Stimulated activated CD8-positive, alpha-beta memory T cell treated with anti-CD3 and anti-CD28 coated beads, Interleukin-15, amount 100 ng/mL, for 4 hours (primary cell): ENCODE measurements around the gene SYP.
A peak's percentile ranks its signal among the peaks of the same experiment; 100 is the strongest.
"Not testable (repeated sequence)": the region's sequence is repeated elsewhere in the genome, so short reads cannot be mapped to it uniquely, and the experiment has no call there.

Experiments
- DNase-seq, 2 donors: peaks; one replicate each; pipeline ENCODE4 v3.0.0-alpha.2; 2020; ENCODE audit warnings: low read depth in 2 of 2

SYP gene

DNA sequence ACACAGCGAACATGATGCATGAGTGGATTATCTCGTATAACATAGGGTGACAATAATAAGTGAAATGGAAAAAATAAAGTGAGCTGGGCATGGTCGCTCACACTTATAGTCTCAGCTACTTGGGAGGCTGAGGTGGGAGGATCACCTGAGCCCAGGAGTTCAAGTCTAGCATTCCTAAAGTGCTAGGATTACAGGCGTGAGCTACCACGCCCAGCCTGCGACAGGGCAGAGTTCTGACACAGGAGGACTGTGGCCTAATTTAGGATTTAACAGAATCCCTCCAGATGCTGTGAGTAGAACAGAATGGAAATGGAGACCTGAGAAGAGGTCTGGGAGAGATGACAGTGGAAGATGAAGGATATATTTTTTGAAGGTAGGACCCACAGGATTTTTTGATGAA is 10.4 kb downstream of the SYP start:
- DNase-seq, result no peak

DNA sequence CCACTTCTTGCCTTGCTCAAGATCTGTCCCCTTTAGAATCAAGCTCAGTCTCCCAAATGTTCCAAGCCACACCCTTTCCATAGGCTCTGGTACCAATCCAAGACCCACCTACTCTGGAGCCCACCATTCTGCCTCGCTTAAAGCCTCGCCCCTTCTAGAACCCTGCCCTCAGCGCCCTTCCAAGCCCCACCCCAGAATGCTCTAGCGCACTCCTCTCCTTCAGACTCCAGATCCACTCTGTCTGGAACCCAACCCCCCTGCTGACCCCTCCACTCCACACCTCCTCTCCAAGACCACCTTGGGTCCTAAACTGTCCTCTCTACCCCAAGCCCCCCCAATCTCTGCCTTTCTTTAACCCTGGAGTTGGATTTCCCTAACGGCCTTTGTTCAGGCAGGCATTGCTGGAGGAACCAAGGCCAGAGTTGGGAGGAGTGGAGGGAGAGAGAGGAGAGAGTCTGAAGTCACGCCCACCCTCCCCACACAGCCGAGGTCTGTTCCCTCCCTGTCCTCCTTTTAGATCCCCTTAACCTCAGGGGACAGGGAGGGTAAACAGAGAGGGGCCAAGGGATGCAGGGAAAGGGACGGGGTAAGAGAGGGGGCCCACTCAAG is 11.4 kb downstream of the SYP start:
- no peak for DNase-seq

DNA sequence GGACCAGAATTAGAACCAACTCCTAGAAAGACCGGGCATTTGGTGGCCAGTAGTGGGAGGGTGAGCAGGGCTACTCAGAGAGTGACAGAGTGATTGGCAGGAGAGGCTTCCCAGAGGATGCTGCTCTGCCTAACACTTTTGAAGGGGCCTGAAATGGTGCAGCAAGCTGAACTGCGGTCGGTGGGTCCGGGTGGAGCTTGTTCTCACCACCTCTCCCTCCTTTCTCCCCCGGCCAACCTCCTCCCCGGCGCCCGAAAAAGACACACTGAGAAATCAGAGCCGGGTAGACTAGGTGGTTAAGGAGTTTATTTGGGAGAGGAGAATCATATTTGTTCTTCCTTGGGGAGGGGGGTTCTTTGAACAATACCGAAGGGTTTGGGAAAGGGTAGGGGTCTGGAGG is 12.5 kb downstream of the SYP start:
- DNase-seq, result no peak

DNA sequence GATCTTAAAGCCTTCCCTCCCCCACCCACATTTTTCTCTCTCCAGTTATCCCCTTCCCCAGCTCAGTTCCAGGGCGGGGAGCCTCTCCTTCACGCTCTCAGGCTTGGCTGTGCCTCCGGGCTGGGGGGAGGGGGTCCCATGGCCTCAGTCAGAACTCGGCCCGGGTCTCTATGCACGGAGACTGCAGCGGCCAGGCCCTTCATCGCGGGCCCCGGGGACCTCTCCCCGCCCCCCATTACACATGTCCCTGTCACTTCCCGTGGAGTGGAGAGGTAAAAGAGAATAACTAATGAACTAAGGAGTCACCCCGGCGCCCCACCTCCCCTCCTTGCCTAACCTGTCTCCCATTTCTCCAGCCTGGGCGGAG is 13.0 kb downstream of the SYP start:
- DNase-seq, result no peak

DNA sequence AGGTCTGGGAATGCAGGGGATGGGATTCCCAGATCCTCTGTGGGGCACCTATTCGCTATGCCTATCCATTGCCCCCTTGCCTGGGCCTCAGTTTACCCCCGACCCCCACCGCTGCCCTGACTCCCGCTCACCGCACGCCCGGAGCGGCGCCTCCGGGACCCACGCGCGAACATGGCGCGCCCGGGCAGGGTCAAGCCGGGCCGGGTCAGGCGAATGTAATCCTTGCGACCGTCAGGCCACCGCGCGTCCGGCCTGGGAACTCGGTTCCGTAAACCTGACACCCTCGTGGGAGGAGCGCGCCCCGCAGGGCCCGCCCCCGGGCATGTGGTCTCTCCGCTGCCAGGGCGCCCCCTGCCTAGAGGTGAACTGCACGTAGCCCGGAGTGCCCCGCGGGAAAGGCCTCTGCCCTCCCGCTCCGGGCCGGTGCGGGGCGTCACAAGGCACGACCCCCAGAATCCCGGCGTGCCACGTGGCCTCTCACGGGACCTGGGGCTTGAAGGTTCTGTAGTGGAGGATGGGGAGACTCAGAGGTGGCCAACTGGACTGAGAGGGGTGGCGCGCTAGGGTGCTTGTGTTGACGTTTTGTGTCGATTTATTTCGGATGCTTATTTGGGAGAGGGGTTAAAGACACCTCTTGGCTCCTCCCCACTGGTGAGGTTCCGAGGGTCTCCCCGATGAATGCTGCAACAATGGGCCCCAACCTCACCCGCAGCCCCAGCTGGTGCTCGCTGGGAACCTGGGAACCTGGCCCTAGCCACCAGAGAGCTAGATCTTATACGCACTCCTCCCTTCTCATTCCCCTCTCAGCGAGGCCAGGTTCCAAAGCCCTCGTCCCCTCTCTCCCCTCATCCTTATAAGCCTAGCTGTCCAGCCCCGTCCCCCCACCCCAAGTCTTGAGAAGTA is 13.6 kb downstream of the SYP start, which contains the start of gene PRICKLE3:
TSS of gene PRICKLE3 (minus strand) at position 249 of the 903 bp plus-strand sequence. CDS start at position 173, 76 bp downstream.
- peak in 1 of 2 donors; percentile 53 for DNase-seq

DNA sequence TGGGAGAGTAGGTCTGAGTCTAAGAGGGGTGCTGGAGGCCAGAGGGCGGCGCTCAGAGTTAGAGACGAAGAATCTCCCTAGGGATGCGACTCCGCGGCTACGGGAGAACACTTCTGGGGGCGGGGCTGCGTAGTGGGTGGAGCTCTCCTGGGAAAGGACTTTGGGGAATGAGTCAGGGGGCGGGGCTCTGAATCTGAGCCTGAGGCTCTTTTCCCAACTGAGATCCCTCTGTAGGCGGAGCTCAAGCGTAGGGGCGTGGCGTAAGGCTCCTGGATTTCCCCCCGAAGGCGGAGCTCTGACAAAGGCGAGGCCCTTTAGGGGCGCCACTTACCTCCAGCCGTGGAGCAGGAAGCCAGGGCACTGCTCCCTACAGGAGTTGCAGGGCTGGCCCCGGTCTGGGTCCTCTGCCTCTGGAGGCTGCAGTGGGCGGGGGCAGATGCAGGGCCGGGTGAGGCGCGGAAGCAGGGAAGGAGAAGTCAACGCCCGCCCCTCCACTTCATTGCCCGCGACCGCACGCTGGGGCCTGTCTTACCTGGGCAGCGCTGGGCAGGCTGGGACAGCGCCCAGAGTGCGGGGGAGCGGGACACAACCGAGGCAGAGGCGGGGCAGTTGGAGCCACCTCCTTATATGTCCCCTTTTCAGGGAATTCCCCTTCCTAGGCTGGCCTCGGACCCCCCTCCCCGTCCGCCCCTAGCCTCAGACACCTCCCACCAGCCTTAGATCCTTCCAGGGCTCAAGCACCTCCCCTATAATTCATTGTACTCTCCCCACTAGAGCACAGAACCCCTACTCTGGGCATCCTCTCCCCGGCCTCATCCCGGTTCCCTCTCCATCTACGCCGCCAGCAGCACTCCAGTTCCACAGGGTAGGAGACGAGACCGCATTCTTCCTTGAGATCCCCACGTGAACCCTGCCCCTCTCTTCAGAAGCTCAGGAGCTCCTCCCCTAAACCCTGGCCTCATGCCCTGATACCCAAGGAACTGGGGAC is 15.4 kb downstream of the SYP start:
- DNase-seq, result no peak

DNA sequence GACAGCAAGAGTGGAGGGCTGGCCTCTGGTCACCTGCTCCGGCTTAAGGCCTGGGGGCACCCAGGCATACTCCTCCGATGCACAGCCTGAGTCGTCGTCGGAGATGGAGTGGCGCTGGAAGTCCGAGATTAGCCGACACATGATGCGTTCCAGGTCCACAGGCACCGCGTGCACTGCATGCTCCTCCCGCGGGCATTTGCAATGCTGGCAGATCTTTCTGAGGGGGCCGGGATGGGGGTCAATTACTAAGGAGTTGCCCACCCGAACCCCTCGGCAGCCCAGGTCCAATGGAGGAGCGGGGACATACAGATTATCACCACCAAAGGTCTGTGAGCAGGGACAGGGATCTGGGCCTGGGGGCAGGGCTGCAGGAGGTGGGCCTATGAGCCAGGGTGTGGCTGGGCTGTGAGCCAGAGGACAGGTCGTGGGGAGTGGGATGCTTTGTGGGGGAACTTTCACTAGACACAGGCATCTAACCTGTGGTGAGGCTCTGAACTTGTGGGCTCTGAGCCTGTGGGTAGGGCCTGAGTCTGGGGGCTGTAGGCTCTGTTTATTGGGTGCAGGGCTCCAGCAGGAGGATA is 16.2 kb downstream of the SYP start:
- DNase-seq, result no peak

DNA sequence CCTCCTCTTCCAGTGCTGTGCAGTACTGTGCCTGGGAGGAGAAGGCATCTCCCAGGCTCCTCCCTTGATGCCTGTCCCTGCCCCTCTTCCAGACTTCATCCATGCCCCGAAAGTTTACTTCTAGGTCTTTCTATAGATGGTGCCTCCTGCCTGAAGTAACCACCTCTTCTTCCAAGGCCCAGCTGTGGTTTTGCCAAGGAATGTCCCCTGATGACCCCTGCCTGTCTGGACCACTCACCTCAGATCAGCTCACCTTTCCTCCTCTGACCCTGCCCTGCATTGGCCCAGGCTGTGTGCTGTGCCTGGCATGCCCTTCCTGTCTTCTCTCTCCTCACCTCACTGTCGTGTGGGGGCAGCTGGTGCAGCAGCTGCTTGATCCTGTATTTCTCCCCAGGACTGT is 20.6 kb downstream of the SYP start:
- no peak for DNase-seq

DNA sequence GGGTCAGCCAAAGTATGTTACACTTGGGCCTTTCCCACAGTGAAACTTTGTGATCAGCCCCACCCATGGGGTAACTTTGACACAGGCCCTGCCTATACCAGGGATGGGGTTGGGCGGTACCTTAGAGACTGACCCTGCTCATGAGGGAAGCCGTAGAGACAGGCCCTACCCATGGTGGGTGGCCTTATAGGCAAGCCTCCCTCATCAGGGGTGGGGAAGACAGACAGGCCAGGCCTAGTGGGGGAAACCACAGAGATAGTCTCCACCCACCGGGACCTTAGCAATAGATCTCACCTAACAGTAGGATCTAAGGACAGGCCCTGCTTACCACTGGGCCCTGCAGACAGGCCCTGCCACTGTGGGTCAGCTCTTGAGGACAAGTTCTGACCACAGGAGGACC is 21.5 kb downstream of the SYP start:
- DNase-seq, result no peak

DNA sequence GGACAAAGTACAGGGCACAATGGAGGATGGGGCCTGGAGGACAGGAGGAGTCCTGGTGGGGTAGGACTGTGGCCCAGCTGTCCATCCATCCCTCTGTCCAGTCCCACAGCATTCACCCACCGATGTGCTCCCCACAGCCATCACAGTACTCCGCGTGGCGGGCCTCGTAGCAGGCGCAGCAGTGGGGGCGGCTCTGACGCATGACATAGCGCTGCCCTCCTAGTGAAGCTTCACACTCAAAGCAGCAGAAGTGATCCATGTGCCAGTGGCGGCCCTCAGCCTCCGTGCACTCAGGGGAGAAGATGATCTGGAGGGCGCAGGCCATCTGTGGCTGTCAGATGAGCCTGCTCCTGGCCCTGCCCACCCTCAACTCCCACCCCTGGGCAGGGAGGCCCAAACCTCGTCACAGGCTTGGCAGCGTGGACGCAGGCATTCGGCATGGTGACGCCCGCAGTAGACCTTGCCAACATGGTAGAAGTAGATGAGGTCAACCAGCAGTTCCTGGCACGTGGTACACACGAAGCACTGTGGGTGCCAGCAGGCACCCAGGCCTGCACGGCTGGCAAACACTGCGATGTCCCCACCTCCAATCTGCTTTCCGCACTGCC is 22.0 kb downstream of the SYP start:
- DNase-seq, result no peak

DNA sequence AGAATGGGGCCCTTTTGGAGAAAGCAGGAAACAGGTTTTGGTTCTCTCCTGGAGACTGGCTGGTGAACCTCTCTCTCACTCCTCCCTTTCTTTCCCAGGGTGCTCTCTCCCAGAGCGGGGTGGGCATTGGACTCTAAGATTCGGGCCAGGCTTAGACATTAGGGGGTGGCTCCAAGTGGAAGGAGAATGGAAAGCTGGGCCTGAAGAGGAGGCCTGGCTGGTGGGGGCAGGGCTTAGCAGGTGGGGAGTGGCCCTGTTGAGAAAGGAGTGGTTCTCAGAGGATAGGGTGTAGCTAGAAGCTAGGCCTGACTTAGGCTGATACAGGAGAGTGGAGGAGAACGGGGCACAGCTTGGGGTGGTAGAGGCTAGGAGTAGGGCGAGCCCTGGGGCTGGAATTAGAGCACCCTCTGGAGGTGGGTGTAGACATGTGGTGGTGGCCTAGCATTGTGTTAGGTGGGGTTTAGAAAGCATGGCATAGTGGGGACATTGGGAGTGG is 22.6 kb downstream of the SYP start:
- no peak for DNase-seq

DNA sequence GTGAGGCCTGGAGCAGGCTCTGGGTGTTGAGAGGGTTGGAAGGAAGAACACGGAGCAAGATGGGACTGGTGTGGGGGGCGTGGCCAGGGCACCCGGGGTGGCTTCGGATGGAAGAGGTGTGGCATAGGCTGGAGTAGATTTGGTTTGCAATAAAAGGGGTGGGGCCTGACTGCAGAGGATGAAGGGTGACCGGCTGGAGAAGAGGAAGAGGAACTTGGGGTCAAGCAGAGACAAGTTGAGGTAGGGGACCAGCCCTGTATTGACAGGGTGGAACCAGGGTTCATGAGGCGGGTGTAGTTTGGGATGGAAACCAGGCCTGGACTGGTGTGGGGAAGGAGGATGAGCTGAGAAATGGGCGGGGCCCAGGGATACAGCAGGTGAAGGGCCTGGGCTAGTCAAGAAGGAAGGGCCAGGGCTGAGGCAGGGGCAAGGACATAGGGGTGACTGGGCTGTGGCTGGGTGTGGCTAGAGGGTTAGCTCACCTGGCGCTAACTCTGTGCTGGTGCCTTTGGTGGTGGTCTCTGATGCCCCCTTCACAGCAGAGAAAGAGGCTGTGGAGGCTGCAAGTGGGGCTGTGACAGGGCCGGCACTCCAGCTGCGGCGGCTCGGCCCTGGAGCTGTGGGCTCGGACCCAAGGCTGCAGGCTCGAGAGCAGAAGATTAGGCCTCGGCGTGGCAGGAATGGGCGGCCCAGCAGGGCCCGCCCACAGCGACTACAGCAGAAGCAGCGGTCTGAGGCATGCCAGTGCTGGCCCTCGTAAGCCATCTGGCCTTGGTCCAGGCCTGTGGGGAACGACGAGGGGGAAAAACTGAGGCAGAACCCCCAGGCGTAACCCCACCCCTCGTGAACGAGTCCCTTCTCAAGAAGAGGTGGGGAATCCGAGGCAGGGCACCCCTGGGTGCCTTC is 23.3 kb downstream of the SYP start:
- DNase-seq, result no peak

DNA sequence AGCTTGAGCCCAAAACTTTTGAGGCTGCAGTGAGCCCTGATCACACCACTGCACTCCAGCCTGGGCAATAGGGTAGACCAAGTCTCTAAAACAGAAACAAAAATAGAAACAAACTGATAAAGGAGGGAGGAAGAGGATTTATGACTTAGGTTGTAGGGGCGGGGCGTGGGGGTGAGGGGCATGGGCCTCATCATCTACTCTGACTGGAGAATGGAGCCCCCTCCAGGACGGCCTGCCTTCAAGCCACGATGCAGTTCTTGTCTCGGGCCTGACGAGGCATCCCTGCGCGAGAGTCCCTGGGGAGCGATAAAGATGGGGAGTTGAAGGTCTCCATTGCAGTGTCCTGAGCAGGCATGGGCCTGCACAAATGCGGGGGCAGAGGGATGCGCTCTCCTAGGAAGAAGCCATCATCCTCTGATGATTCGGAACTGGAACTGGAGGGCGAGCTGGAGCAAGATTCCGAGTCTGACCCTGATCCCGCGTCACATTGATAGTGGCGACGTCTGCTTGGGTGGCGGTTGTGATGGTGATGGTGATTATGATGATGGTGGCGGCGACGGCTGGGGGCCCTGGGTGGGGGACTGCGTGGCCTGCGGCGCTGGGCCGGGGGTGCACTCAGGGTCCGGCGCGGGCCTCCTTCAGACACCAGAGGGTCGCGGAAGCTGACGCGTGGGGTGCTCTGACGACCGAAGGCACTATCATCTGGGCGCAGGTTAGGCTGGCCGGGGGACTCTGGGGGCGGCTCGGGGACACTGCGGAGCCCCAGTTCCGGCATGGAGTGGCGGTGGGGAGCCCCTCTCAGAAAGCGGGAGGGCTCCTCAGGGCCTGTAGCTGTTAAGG is 24.3 kb downstream of the SYP start:
- DNase-seq, result no peak

DNA sequence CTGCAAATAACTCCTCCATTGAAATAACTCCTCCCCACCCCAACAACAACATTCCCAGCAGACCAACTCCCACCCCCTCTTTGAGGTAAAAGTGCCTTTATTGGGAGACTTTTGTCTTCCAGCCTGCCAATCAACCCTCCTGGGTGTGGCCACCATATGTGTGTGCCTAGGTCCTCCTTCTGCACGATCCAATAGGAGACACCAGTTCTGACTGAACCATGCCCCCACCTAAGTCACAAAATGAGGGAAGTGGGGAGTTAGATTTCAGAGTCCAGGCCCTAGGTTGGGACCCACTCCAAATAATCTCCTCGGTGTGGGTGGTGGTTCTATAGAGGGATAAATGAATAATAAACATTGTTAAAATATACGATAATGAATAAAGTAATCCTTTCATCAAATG is 25.3 kb downstream of the SYP start:
- DNase-seq, result no peak

DNA sequence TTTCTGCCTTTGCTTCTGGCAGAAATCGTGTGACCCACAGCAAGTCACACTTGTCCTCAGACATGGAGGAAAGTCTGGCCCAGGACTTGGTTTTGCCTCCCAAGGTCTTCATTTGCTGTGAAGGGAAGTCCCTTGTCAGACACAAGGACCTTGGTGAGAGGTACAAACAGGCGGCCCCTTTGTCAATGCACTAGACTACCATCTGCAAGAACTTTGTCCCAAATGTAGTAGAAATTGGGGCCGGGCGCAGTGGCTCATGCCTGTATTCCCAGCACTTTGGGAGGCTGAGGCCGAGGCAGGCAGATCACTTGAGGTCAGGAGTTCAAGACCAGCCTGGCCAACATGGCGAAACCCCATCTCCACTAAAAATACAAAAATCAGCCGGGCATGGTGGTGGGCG is 26.4 kb downstream of the SYP start:
- not testable (repeated sequence) for DNase-seq

DNA sequence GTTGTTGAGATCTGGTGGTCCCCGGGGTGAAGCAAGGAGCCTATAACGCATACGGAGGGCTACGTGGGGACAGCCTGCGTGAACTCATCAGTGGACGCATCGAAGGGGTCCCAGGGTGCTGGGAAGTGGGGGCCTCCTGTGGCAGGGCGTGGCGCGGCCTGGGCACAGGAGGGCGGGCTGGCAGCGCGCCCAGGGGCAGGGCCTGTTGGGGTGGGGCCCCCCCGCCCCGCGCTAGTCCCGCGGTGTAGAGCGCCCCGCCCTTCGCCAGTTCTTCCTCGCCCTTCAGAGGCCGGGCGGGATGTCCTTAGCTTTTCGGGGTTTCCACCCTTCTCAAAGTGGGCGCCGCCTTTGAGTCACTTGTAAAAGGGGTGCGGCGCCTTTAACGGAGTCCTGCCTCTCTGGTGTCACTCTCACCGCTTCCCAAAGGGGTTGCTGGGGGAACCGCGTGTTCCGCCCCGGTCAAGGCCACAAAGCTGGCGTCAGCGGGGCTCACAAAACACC is 27.7 kb downstream of the SYP start:
- DNase-seq, result peak in 1 of 2 donors; percentile 53

DNA sequence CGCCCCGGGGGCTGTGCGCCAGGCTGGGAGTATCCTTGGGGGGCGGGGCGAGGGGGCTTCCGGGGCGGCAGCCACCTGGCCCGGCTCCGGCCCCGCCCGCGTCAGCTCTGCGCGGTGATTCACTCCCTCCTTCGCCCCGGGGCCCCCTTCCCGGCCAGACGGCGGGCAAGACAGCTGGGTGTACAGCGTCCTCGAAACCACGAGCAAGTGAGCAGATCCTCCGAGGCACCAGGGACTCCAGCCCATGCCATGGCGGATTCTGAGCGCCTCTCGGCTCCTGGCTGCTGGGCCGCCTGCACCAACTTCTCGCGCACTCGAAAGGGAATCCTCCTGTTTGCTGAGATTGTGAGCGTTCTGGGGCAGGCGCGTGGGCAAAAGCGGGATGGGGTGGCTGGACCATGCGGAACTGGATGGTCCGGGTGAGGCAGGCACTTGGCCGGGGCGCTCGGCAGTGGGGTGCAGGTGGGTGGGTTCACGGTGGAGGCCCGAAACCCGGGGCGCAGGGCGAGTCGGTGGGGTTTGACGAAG is 28.2 kb downstream of the SYP start, which contains the start of gene PLP2:
TSS of gene PLP2 (plus strand) at position 147 of the 528 bp plus-strand sequence. CDS start at position 250, 103 bp downstream.
- peak in 1 of 2 donors; percentile 58 for DNase-seq

DNA sequence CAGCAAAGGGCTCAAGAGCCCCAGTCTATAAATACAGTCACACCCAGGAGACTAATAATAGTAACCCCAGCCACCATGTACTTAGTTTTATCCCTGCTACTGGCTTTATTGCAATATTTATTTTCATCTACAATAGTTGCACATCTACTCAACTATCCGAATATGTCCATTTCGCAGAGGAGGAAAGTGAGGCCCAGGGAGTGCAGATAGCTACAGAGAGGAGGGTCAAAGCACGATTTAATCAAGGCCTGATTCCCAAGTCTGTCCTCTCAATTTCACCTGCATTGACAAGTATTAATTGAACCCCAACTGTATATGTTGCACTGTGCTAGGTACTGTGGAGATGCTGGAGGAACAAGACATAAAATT is 32.3 kb downstream of the SYP start:
- no peak for DNase-seq
